ENCODE data around the gene MET.

DNA sequence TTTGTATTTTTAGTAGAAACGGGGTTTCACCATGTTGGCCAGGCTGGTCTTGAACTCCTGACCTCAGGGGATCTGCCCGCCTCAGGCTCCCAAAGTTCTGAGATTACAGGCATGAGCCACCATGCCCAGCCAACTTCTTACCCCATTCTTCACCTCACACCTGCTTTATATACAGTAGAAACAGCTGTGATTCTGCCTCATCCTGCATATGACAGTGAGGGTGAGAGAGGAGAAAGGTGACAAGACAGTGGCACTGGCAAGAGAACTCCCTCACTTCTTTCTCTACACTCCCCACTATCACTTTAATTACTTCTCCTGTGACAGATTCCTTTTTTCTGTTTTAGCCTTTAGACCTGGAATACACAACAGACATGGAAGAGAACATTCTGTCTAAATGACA lies 128.6 kb downstream of the MET start:
- TF ChIP-seq, protein P1, sequence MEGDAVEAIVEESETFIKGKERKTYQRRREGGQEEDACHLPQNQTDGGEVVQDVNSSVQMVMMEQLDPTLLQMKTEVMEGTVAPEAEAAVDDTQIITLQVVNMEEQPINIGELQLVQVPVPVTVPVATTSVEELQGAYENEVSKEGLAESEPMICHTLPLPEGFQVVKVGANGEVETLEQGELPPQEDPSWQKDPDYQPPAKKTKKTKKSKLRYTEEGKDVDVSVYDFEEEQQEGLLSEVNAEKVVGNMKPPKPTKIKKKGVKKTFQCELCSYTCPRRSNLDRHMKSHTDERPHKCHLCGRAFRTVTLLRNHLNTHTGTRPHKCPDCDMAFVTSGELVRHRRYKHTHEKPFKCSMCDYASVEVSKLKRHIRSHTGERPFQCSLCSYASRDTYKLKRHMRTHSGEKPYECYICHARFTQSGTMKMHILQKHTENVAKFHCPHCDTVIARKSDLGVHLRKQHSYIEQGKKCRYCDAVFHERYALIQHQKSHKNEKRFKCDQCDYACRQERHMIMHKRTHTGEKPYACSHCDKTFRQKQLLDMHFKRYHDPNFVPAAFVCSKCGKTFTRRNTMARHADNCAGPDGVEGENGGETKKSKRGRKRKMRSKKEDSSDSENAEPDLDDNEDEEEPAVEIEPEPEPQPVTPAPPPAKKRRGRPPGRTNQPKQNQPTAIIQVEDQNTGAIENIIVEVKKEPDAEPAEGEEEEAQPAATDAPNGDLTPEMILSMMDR (conservative IDR thresholded peaks at IDR 0.05 in 1 of 2, IDR thresholded peaks at IDR 0.05 in 1 of 2; ENCODE audit: extremely low read depth in 1 of 2, insufficient read depth in 1 of 2, low read depth in 1 of 2, low read length in 2 of 2): no peak
- no peak for TF ChIP-seq EZH2 (IDR thresholded peaks at IDR 0.05; ENCODE audit: borderline replicate concordance, low read length)

All from mammary epithelial cell (primary cell).